ENCODE results near the gene THOC6. TPM values are rescaled to one million over a fixed set of nuclear protein-coding genes. Genes with fewer than 3 reads are reported as not detected.

The THOC6 gene
- total RNA-seq, 6 experiments from 2014 or later, result 18.2 to 21.6 (median 19.9) TPM

- peak overlapping the region; percentile 64; the same call in 1 of the 2 replicates for H3K4me3 Mint-ChIP-seq
- H3K27ac Mint-ChIP-seq, result no peak overlapping the region
- DNase-seq, result no peak
- H3K27me3 Mint-ChIP-seq (ENCODE audit: insufficient read depth), result peaks cover 42% of the 10 kb centered on the region
- no peaks in the 10 kb centered on the region for H3K4me1 Mint-ChIP-seq (ENCODE audit: low read depth)
- H3K9me3 Mint-ChIP-seq, result no peaks in the 10 kb centered on the region
- no peaks in the 10 kb centered on the region for H3K36me3 Mint-ChIP-seq (ENCODE audit: low read depth)
- TF ChIP-seq, protein P1, sequence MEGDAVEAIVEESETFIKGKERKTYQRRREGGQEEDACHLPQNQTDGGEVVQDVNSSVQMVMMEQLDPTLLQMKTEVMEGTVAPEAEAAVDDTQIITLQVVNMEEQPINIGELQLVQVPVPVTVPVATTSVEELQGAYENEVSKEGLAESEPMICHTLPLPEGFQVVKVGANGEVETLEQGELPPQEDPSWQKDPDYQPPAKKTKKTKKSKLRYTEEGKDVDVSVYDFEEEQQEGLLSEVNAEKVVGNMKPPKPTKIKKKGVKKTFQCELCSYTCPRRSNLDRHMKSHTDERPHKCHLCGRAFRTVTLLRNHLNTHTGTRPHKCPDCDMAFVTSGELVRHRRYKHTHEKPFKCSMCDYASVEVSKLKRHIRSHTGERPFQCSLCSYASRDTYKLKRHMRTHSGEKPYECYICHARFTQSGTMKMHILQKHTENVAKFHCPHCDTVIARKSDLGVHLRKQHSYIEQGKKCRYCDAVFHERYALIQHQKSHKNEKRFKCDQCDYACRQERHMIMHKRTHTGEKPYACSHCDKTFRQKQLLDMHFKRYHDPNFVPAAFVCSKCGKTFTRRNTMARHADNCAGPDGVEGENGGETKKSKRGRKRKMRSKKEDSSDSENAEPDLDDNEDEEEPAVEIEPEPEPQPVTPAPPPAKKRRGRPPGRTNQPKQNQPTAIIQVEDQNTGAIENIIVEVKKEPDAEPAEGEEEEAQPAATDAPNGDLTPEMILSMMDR (IDR thresholded peaks at IDR 0.05), result no peak
Observed at GRCh38 chr16:3044708-3045107, 20.9 kb downstream of the THOC6 start.

GRCh38 chr16:3045758-3046640 is 22.2 kb downstream of the THOC6 start, which contains the start of gene MMP25:
Gene MMP25 (plus strand): TSS chr16:3046561. CDS start chr16:3046918, 357 bp downstream.
- no peak for DNase-seq
- Mint-ChIP-seq H3K4me3 (peak within 1 kb of the TSS; percentile 64; the same call in 1 of the 2 replicates), H3K4me1 (ENCODE audit: low read depth) (no peaks in the 10 kb centered on the region), H3K36me3 (ENCODE audit: low read depth) (no peaks in the 10 kb centered on the region), H3K27me3 (ENCODE audit: insufficient read depth) (peaks cover 41% of the 10 kb centered on the region), H3K9me3 (no peaks in the 10 kb centered on the region), H3K27ac (no peak within 1 kb of the TSS)
- TF ChIP-seq, protein P1 (IDR thresholded peaks at IDR 0.05), result no peak

GRCh38 chr16:3046641-3047386 is 23.0 kb downstream of the THOC6 start:
- DNase-seq, result no peak
- TF ChIP-seq, protein P1 (IDR thresholded peaks at IDR 0.05), result no peak
- Mint-ChIP-seq H3K36me3 (ENCODE audit: low read depth) (no peaks in the 10 kb centered on the region), H3K4me3 (no peak overlapping the region), H3K27ac (no peak overlapping the region), H3K4me1 (ENCODE audit: low read depth) (no peaks in the 10 kb centered on the region), H3K9me3 (no peaks in the 10 kb centered on the region), H3K27me3 (ENCODE audit: insufficient read depth) (peaks cover 45% of the 10 kb centered on the region)

DNA sequence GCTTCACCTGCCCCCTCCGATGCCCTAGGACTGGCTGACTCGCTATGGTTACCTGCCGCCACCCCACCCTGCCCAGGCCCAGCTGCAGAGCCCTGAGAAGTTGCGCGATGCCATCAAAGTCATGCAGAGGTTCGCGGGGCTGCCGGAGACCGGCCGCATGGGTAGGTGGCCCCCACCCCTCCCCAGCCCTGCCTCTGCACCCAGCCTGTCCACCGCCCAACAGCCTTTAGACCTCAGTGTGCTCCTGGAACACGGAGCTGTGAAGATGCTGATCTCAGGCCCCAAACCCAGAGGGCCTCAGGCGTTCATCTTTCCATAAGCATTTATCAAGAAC is 23.5 kb downstream of the THOC6 start:
- Mint-ChIP-seq H3K4me1 (ENCODE audit: low read depth) (no peaks in the 10 kb centered on the region), H3K4me3 (no peak overlapping the region), H3K9me3 (no peaks in the 10 kb centered on the region), H3K27me3 (ENCODE audit: insufficient read depth) (peaks cover 45% of the 10 kb centered on the region), H3K27ac (no peak overlapping the region), H3K36me3 (ENCODE audit: low read depth) (no peaks in the 10 kb centered on the region)
- TF ChIP-seq, protein P1 (IDR thresholded peaks at IDR 0.05), result no peak
- DNase-seq, result no peak

GRCh38 chr16:3049921-3050481 is 26.2 kb downstream of the THOC6 start:
- peaks cover 29% of the 10 kb centered on the region for H3K27me3 Mint-ChIP-seq (ENCODE audit: insufficient read depth)
- no peaks in the 10 kb centered on the region for H3K36me3 Mint-ChIP-seq (ENCODE audit: low read depth)
- no peaks in the 10 kb centered on the region for H3K4me1 Mint-ChIP-seq (ENCODE audit: low read depth)
- no peak overlapping the region for H3K27ac Mint-ChIP-seq
- no peak overlapping the region for H3K4me3 Mint-ChIP-seq
- no peaks in the 10 kb centered on the region for H3K9me3 Mint-ChIP-seq
- no peak for DNase-seq
- TF ChIP-seq, protein P1 (IDR thresholded peaks at IDR 0.05), result no peak

Data from HFFc6 (cell line).